ENCODE measurements around the gene CEMIP. TPM values are rescaled to one million over a fixed set of nuclear protein-coding genes. Genes with fewer than 3 reads are reported as not detected.
"Not testable (repeated sequence)": the region's sequence is repeated elsewhere in the genome, so short reads cannot be mapped to it uniquely, and the experiment has no call there.

CEMIP gene
- total RNA-seq, 4 donors from 2014 or later: 0.04 TPM; not detected in 3

DNA sequence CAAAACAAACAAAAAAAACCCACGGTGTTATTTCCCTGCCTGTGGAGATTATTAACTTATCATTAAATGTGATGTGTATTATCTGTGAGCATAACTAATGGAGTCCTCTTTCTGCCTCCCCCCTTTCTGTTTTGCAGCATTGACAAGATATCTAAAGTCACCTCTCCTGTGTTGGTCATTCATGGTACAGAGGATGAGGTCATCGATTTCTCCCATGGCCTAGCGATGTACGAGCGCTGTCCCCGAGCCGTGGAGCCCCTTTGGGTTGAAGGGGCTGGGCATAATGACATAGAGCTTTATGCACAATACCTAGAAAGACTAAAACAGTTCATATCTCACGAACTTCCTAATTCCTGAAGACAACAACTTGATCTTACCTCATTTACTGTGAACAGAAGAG, 25.2 kb upstream of the CEMIP start:
- TF ChIP-seq, protein P1, sequence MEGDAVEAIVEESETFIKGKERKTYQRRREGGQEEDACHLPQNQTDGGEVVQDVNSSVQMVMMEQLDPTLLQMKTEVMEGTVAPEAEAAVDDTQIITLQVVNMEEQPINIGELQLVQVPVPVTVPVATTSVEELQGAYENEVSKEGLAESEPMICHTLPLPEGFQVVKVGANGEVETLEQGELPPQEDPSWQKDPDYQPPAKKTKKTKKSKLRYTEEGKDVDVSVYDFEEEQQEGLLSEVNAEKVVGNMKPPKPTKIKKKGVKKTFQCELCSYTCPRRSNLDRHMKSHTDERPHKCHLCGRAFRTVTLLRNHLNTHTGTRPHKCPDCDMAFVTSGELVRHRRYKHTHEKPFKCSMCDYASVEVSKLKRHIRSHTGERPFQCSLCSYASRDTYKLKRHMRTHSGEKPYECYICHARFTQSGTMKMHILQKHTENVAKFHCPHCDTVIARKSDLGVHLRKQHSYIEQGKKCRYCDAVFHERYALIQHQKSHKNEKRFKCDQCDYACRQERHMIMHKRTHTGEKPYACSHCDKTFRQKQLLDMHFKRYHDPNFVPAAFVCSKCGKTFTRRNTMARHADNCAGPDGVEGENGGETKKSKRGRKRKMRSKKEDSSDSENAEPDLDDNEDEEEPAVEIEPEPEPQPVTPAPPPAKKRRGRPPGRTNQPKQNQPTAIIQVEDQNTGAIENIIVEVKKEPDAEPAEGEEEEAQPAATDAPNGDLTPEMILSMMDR (IDR thresholded peaks at IDR 0.05 in 4 of 5, conservative IDR thresholded peaks at IDR 0.05 in 1 of 5): no peak
- TF ChIP-seq POLR2A (IDR thresholded peaks at IDR 0.05): no peak
- intact Hi-C loops (cut with DNase I; ENCODE audit: low total_unique reads): no loop called here
- Histone ChIP-seq H3K9me3 (no peaks in the 10 kb centered on the region), H3K36me3 (no peaks in the 10 kb centered on the region), H3K4me3 (no peak overlapping the region), H3K27me3 (no peaks in the 10 kb centered on the region), H3K27ac (no peak overlapping the region), H3K4me1 (no peaks in the 10 kb centered on the region)
- no peak for ATAC-seq
- DNase-seq: no peak
- in situ Hi-C loops (cut with MboI; ENCODE audit: low sequenced_read_pairs in 4 of 4): no loop called here

DNA sequence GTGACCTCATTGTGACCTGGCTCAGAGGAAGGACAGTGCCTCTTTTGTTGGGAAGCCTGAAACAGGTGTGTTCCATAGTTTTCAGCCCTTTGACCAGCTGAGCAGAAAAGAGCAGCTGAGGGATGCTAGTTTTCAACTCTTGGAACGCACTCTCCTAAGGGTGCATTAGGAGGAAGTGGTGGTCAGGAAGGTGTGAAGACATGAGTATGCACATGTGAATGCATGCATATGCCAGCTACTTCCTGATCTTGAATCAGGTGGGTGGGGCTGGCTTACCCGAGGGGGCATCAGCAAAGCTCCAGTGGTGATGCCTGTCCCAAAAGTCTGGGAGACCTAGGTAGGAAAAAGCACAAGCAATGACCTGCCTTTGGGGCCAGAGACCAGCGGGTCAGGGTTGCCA, 23.3 kb upstream of the CEMIP start:
- H3K4me3 ChIP-seq: no peak overlapping the region
- ATAC-seq (no peak), DNase-seq (no peak)
- H3K36me3 ChIP-seq: no peaks in the 10 kb centered on the region
- H3K9me3 ChIP-seq: no peaks in the 10 kb centered on the region
- TF ChIP-seq, protein P1 (IDR thresholded peaks at IDR 0.05 in 4 of 5, conservative IDR thresholded peaks at IDR 0.05 in 1 of 5): no peak
- TF ChIP-seq POLR2A (IDR thresholded peaks at IDR 0.05): no peak
- no peak overlapping the region for H3K27ac ChIP-seq
- H3K27me3 ChIP-seq: no peaks in the 10 kb centered on the region
- intact Hi-C loops (cut with DNase I; ENCODE audit: low total_unique reads): no loop called here
- H3K4me1 ChIP-seq: no peaks in the 10 kb centered on the region
- in situ Hi-C loops (cut with MboI; ENCODE audit: low sequenced_read_pairs in 4 of 4): no loop called here

DNA sequence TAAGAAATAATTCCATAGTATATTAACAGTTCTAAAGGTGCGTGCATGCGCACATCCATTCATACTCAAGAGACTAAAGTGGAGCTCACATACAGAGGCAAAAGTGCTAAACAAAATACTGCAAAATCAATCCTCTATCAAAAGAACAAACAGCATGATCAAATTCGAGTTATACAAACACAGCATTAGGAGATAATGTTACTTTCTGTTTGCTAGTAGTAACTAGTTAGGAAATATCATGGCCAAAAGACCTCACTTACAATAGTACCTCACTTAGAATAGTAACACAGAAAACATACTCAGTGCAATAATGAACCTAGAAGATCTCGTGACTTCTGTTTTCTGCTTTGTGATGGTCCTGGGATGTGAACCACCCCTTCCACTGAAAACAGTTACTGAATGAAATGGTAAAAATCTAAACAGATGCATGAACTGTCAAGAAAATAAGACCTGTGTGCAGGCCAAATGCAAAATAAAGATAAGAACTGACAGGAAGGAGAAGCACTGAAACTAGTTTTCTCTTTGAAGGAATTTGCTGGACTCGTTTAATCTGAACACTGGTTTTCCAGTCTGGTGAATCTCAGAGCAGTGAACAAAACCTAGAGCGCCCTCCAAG, 20.9 kb upstream of the CEMIP start:
- Histone ChIP-seq H3K4me1 (no peaks in the 10 kb centered on the region), H3K36me3 (no peaks in the 10 kb centered on the region), H3K27ac (no peak overlapping the region), H3K9me3 (no peaks in the 10 kb centered on the region), H3K4me3 (no peak overlapping the region), H3K27me3 (no peaks in the 10 kb centered on the region)
- in situ Hi-C loops (cut with MboI; ENCODE audit: low sequenced_read_pairs in 4 of 4): no loop called here
- ATAC-seq (no peak), DNase-seq (no peak)
- TF ChIP-seq POLR2A (IDR thresholded peaks at IDR 0.05): no peak
- TF ChIP-seq, protein P1 (IDR thresholded peaks at IDR 0.05 in 4 of 5, conservative IDR thresholded peaks at IDR 0.05 in 1 of 5): no peak
- intact Hi-C loops (cut with DNase I; ENCODE audit: low total_unique reads): no loop called here

DNA sequence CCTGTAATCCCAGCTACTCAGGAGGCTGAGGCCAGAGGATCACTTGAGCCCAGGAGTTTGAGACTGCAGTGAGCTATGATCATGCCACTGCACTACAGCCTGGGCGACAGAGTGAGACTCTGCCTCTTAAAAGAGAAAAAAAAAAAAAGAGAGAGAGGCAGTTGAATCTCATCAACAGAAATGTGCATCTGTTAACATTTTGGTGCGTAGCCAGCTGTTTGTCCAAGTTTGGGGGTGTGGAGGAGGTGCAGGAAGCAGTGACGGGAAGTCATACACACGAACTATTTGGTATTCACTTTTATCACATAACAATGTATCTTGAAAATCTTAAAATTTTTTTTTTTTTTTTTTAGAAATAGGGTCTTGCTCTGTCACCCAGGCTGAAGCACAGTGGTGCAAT, 18.2 kb upstream of the CEMIP start:
- in situ Hi-C loops (cut with MboI; ENCODE audit: low sequenced_read_pairs in 4 of 4): no loop called here
- no peak overlapping the region for H3K27ac ChIP-seq
- TF ChIP-seq, protein P1 (IDR thresholded peaks at IDR 0.05 in 4 of 5, conservative IDR thresholded peaks at IDR 0.05 in 1 of 5): no peak
- no peak for TF ChIP-seq POLR2A (IDR thresholded peaks at IDR 0.05)
- no peak overlapping the region for H3K4me3 ChIP-seq
- H3K27me3 ChIP-seq: no peaks in the 10 kb centered on the region
- H3K36me3 ChIP-seq: no peaks in the 10 kb centered on the region
- H3K4me1 ChIP-seq: no peaks in the 10 kb centered on the region
- intact Hi-C loops (cut with DNase I; ENCODE audit: low total_unique reads): no loop called here
- H3K9me3 ChIP-seq: no peaks in the 10 kb centered on the region
- DNase-seq (no peak), ATAC-seq (no peak)

DNA sequence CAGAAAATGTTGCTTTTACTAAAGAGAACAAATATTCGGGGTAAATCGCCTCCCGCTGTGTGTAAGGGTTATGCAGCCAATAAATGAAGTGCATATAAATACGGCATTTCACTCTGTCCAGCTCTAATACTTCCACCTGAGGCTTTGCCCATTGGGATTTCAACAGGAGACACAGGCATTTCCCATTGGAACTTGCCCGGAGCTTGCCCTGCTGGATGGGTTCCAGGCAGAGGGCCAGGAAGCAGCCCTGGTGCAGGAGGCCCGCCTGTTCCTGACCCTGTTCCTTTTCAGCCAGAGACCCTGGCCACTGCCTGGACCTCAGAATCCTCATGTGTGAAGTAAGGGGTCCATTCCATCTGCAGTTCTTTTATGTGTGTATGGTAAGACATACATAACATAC, 17.4 kb upstream of the CEMIP start:
- Histone ChIP-seq H3K4me1 (no peaks in the 10 kb centered on the region), H3K36me3 (no peaks in the 10 kb centered on the region), H3K27ac (no peak overlapping the region), H3K9me3 (no peaks in the 10 kb centered on the region), H3K27me3 (no peaks in the 10 kb centered on the region), H3K4me3 (no peak overlapping the region)
- DNase-seq (no peak), ATAC-seq (no peak)
- in situ Hi-C loops (cut with MboI; ENCODE audit: low sequenced_read_pairs in 4 of 4): no loop called here
- no peak for TF ChIP-seq POLR2A (IDR thresholded peaks at IDR 0.05)
- TF ChIP-seq, protein P1 (IDR thresholded peaks at IDR 0.05 in 4 of 5, conservative IDR thresholded peaks at IDR 0.05 in 1 of 5): no peak
- intact Hi-C loops (cut with DNase I; ENCODE audit: low total_unique reads): no loop called here

DNA sequence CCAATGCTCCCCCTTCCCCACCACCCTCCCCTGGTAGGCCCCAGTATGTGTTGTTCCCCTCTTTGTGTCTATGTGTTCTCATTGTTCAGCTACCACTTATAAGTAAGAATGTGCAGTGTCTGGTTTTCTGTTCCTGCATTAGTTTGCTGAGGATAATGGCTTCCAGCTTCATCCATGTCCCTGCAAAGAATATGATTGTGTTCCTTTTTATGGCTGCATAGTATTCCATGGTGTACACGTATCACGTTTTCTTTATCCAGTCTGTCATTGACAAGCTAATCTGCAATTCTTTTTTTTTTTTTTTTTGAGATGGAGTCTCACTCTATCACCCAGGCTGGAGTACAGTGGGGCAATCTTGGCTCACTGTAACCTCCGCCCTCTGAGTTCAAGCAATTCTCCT, 15.9 kb upstream of the CEMIP start:
- intact Hi-C loops (cut with DNase I; ENCODE audit: low total_unique reads); H3K4me1 ChIP-seq; H3K27ac ChIP-seq; H3K4me3 ChIP-seq; in situ Hi-C loops (cut with MboI; ENCODE audit: low sequenced_read_pairs in 4 of 4); H3K27me3 ChIP-seq; DNase-seq; ATAC-seq; H3K36me3 ChIP-seq; H3K9me3 ChIP-seq: not testable (repeated sequence)
